Activated naive CD4-positive, alpha-beta T cell treated with anti-CD3 and anti-CD28 coated beads for 36 hours (primary cell): Measurements from ENCODE around the gene TPBGL. TPM values are rescaled to one million over a fixed set of nuclear protein-coding genes. Genes with fewer than 3 reads are reported as not detected.
A peak's percentile ranks its signal among the peaks of the same experiment; 100 is the strongest.

Source experiments
- CTCF ChIA-PET: fragments of 350-600 bp; sonication (Branson Sonifier 250); formaldehyde crosslinking; loops from one replicate; lab custom pipeline; 2021; ENCODE audit warnings: antibody characterized with exemption; lab: Charles Lee
- DNase-seq: peaks from one replicate; pipeline ENCODE4 v3.0.0-alpha.2; 2020
- H3K27ac Mint-ChIP-seq: one replicate; pipeline ENCODE4 v1.8.0; 2021; ENCODE audit warnings: mild to moderate bottlenecking, mixed read lengths
- H3K27me3 Mint-ChIP-seq: one replicate; pipeline ENCODE4 v1.8.0; 2021; ENCODE audit warnings: low read depth, mixed read lengths
- H3K36me3 Mint-ChIP-seq: one replicate; pipeline ENCODE4 v1.8.0; 2021; ENCODE audit warnings: low read depth, mixed read lengths
- H3K4me1 Mint-ChIP-seq: one replicate; pipeline ENCODE4 v1.8.0; 2021; ENCODE audit warnings: low read depth, mixed read lengths
- H3K4me3 Mint-ChIP-seq: one replicate; pipeline ENCODE4 v1.8.0; 2021; ENCODE audit warnings: mild to moderate bottlenecking, moderate library complexity, mixed read lengths
- H3K9me3 Mint-ChIP-seq: one replicate; pipeline ENCODE4 v1.8.0; 2021; ENCODE audit warnings: mixed read lengths
- intact Hi-C: fragments of 100-400 bp; cut with micrococcal nuclease; formaldehyde crosslinking; loops from one replicate; pipeline ENCODE4 v1.15.1; 2023
- total RNA-seq, 2 experiments: library from RNA; stranded (reverse); gene quantifications; one replicate each; pipeline ENCODE4 v1.2.3, GENCODE V29; 2021

Gene TPBGL
- total RNA-seq, 2 experiments from 2014 or later, result not detected

DNA sequence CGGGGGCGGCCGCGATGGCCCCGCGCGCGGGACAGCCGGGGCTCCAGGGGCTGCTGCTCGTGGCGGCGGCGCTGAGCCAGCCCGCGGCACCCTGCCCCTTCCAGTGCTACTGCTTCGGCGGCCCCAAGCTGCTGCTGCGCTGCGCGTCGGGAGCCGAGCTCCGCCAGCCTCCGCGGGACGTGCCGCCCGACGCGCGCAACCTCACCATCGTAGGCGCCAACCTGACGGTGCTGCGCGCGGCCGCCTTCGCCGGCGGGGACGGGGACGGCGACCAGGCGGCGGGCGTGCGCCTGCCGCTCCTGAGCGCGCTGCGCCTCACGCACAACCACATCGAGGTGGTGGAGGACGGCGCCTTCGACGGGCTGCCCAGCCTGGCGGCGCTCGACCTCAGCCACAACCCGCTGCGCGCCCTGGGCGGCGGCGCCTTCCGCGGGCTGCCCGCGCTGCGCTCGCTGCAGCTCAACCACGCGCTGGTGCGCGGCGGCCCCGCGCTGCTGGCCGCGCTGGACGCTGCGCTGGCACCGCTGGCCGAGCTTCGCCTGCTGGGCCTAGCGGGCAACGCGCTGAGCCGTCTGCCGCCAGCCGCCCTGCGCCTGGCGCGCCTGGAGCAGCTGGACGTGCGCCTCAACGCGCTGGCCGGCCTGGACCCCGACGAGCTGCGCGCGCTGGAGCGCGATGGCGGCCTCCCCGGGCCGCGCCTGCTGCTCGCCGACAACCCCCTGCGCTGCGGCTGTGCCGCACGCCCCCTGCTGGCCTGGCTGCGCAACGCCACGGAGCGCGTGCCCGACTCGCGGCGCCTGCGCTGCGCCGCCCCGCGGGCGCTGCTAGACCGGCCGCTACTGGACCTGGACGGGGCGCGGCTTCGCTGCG is 697 bp downstream of the TPBGL start:
- H3K27ac Mint-ChIP-seq, result no peak overlapping the region
- H3K9me3 Mint-ChIP-seq, result no peaks in the 10 kb centered on the region
- H3K4me3 Mint-ChIP-seq, result peak overlapping the region; percentile 63
- peak; percentile 86 for DNase-seq
- CTCF ChIA-PET, result interaction anchor here (0.7 to 17.6 kb wide), 33 partner anchors 8 to 461 kb away, joined by 3 to 445 read pairs (median 4); no protein-coding TSS in a partner anchor
- H3K27me3 Mint-ChIP-seq, result peaks cover 33% of the 10 kb centered on the region
- intact Hi-C loops, result loop anchor here (1.0 to 2.0 kb wide), 2 partner anchors 98 to 312 kb away; no protein-coding TSS in a partner anchor
- H3K4me1 Mint-ChIP-seq, result peaks cover 10% of the 10 kb centered on the region
- no peaks in the 10 kb centered on the region for H3K36me3 Mint-ChIP-seq

DNA sequence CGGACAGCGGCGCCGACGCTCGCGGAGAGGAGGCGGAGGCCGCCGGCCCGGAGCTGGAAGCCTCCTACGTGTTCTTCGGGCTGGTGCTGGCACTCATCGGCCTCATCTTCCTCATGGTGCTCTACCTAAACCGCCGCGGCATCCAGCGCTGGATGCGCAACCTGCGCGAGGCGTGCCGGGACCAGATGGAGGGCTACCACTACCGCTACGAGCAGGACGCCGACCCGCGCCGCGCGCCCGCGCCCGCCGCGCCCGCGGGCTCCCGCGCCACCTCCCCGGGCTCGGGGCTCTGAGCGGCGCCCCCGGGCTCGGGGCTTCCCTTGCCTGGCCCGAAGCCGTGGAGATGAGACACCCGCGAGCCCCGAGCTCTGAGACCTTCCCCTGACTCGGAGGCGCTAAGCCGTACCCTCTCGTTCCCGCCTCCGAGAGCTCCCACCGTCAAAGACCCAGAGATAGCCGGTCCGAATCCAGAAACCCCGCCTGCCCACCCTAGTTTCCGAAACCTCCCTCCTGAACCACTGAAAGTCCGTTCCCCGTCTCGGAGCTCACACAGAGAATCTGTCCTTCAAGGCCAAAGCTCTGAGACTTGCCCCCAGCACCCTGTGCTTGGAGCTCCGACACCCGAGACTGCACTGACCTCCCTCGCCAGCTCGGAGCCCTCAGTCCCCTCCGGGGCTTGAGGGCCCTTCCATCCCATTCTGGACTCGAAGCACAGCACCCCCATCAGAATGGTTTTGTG is 1.5 kb downstream of the TPBGL start:
- Mint-ChIP-seq H3K27me3 (peaks cover 33% of the 10 kb centered on the region), H3K4me1 (peaks cover 10% of the 10 kb centered on the region), H3K36me3 (no peaks in the 10 kb centered on the region), H3K9me3 (no peaks in the 10 kb centered on the region), H3K4me3 (peak overlapping the region; percentile 69), H3K27ac (no peak overlapping the region)
- DNase-seq, result no peak
- CTCF ChIA-PET, result interaction anchor here (0.8 to 17.6 kb wide), 25 partner anchors 8 to 462 kb away, joined by 3 to 445 read pairs (median 4); no protein-coding TSS in a partner anchor
- intact Hi-C loops, result loop anchor here (1.0 to 2.0 kb wide), 2 partner anchors 99 to 313 kb away; no protein-coding TSS in a partner anchor

DNA sequence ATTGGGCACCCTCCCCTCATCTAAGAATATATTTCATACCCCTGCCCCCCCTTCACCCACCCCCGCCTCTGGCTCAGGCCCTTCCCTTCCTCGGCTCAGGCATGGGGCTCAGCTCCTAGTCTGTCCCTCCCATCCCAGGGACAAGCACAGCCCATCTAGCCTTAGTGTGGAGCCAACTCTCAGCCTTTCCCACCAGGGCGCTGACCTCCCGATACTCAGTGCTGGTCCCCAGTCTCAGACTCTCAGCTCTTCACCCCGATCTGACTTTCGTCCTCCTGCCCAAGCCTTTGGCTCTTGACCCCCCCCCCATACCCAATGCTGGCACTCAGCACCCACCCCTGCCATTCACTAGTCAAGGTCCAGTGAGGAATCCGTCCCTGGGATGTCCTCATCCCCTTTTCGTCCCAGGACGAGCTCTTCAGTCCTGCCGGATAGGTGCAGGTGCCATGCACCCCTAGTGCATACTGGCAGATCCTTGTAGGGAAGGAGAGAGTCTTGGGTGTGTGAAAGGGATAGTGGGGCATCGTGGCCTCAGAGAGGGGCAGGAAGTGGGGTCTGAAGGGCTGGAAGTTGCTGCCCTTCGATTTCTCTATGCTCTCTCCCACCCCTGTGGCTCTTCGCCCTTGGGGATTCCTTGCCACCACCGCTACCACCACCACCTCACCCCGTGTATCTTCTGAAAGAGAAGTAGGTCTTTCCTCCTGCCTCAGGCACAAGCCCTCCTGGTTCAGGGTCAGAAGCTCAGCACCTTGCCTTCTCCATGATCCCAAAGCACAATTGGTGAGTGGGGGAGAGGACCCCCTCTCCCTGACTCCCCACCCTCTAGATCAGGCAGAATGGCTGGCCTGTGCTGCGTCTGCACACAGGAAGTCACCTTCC is 2.4 kb downstream of the TPBGL start:
- CTCF ChIA-PET, result interaction anchor here (0.7 to 17.6 kb wide), 16 partner anchors 7 to 293 kb away, joined by 3 to 445 read pairs (median 6); no protein-coding TSS in a partner anchor
- no peaks in the 10 kb centered on the region for H3K9me3 Mint-ChIP-seq
- H3K27me3 Mint-ChIP-seq, result peaks cover 33% of the 10 kb centered on the region
- H3K4me1 Mint-ChIP-seq, result peaks cover 10% of the 10 kb centered on the region
- H3K27ac Mint-ChIP-seq, result no peak overlapping the region
- intact Hi-C loops, result no loop called here
- peak overlapping the region; percentile 69 for H3K4me3 Mint-ChIP-seq
- no peaks in the 10 kb centered on the region for H3K36me3 Mint-ChIP-seq
- no peak for DNase-seq

DNA sequence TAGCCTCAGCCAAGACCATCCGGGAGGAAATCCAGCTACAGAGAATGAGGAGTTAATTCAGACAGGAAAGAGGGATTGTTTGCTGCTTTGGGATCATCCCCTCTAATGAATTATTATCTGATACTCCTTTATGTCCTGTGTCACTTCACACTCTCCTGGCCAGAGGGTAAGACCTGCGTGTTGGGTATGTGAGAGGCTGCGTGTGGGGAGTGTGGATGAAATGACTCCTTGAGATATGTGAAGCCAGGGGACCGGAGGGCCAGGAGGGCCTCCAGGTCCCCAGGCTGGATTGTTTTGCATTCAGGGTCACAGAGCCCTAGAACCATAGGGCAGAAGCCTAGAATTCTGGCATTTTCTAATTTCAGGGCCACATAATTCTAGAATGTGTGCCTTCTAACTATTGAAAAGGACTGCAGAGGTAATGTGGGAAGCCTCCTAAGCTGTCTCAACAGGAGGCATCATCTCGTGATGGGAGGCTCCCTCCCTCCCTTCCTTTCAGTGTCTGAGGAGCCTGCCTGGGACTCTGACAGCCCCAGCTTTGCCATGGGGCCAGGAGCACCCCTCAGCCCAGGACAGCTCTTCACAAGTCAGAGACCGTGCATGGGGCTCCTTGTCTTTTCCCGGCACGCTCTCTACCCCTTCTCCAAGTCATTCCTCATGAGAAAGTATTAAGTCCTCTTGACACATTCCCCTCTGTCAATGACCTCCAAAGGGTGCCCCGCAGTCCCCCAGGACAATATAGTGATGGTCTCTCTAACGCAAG is 3.7 kb downstream of the TPBGL start:
- intact Hi-C loops, result no loop called here
- H3K4me3 Mint-ChIP-seq, result no peak overlapping the region

DNA sequence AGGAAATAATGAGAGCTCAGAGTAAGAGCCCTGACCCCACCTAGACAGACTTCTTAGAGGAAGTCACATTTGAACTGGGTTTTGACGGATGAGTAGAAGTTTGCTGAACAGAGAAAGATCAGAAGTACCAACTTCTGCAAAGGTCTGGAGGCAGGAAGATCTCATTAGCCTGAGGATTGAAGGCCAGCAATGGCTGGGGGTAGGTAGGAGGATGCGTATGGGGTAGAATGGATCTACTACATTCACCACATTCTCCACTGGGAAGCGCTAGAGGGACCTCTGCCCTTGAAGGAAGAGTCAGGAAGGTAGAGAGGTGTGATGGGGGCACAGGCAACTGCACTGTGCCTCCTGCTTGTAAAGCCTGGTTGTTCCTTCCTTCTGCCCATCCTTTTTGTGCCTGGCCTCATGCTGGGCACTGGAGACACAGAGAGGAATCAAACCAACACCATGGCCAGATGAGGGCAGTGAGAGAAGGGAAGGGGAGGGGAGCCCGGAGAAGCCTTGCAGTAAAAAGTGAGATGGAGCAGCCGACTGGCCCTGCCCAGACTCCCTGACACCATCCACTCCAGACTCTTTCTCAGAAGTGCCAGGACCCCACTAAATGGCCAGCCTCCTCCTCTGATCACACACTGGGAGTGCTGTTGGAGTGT is 4.9 kb downstream of the TPBGL start:
- H3K27ac Mint-ChIP-seq, result no peak overlapping the region
- no peak for DNase-seq
- peaks cover 4% of the 10 kb centered on the region for H3K4me1 Mint-ChIP-seq
- CTCF ChIA-PET, result interaction anchor here (1.0 to 17.6 kb wide), 8 partner anchors 10 to 313 kb away, joined by 3 to 445 read pairs (median 4); no protein-coding TSS in a partner anchor
- no peaks in the 10 kb centered on the region for H3K36me3 Mint-ChIP-seq
- no peak overlapping the region for H3K4me3 Mint-ChIP-seq
- H3K9me3 Mint-ChIP-seq, result no peaks in the 10 kb centered on the region
- intact Hi-C loops, result no loop called here
- H3K27me3 Mint-ChIP-seq, result peaks cover 17% of the 10 kb centered on the region

More for the DNA sequence above, 3.7 kb downstream of the TPBGL start:
- H3K9me3 Mint-ChIP-seq, result no peaks in the 10 kb centered on the region
- CTCF ChIA-PET, result interaction anchor here (0.9 to 17.6 kb wide), 12 partner anchors 11 to 312 kb away, joined by 3 to 445 read pairs (median 3); no protein-coding TSS in a partner anchor
- H3K36me3 Mint-ChIP-seq, result no peaks in the 10 kb centered on the region
- peaks cover 28% of the 10 kb centered on the region for H3K27me3 Mint-ChIP-seq
- H3K27ac Mint-ChIP-seq, result no peak overlapping the region
- peaks cover 10% of the 10 kb centered on the region for H3K4me1 Mint-ChIP-seq
- no peak for DNase-seq

DNA sequence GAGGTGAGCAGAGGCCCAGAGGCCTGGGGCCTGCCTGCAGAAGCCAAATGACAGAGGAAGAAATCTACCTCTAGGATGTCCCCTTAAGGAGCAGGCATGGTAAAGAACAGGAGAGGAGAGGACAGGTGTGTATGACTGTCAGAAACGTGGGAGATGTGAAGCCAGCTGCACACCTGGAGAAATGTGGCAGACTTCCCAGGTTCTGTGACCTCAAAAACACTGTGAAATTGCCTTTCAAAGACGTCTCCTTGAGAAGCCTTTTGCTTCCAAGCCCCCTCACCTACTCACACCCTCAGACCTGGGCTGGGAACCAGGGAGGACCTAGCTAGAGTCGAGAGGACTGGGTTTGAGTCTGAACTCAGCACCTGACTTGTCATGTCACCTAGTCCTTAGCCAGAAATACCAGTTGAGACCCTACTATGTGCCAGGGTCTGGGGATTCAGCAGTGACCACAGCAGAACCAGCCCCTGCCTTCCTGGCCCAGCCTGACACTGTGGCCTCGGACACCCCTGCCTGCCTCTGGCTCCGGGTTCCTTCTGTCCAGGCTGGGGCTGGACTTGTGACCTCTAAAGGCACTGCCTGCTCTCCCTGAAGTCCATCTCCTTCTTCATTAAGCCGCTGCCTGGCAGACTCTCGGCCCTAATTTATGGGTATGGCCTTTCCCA is 5.6 kb downstream of the TPBGL start:
- Mint-ChIP-seq H3K4me3 (no peak overlapping the region), H3K27ac (no peak overlapping the region), H3K9me3 (no peaks in the 10 kb centered on the region), H3K27me3 (peaks cover 17% of the 10 kb centered on the region), H3K4me1 (peaks cover 4% of the 10 kb centered on the region), H3K36me3 (no peaks in the 10 kb centered on the region)
- DNase-seq, result no peak
- CTCF ChIA-PET, result interaction anchor here (1.0 to 17.6 kb wide), 3 partner anchors 32 to 104 kb away, joined by 3 to 445 read pairs (median 5); no protein-coding TSS in a partner anchor
- intact Hi-C loops, result no loop called here

DNA sequence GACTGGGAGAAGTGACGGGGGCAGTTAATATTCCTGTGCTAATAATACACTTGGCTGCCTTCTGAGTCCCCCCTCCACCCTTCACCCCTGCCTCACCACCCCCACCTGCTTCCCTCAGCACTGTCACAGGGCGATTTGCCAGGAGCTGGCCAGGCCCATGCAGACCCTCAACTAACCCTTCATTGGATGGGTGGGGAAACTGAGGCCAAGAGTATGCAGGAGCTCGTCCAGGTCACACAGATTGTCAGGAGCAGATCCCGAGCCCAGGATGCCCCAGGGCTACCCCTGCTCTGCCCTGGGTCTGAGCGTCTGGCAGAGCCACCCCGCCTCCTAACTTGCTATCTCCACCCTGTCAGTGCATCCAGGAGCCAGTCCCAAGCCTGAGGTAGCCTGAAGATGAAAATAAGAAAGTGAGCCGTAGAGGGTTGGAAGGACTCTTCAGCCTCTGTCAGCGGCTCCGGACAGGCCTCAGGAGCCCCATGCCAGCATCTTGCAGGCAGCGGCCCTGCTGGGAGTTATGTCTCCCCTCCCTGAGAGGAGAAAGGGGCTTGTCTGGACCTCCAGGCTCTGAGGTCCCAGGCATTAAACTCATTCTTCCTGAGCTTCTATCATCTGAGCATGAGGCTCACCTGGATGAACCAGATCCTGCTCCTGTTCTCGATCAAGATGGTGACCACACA is 6.2 kb downstream of the TPBGL start:
- Mint-ChIP-seq H3K4me1 (peaks cover 4% of the 10 kb centered on the region), H3K9me3 (no peaks in the 10 kb centered on the region), H3K36me3 (no peaks in the 10 kb centered on the region), H3K27ac (no peak overlapping the region), H3K27me3 (peaks cover 17% of the 10 kb centered on the region), H3K4me3 (no peak overlapping the region)
- CTCF ChIA-PET, result interaction anchor here (1.0 to 17.6 kb wide), 5 partner anchors 11 to 105 kb away, joined by 3 to 445 read pairs (median 17); no protein-coding TSS in a partner anchor
- intact Hi-C loops, result no loop called here
- no peak for DNase-seq

DNA sequence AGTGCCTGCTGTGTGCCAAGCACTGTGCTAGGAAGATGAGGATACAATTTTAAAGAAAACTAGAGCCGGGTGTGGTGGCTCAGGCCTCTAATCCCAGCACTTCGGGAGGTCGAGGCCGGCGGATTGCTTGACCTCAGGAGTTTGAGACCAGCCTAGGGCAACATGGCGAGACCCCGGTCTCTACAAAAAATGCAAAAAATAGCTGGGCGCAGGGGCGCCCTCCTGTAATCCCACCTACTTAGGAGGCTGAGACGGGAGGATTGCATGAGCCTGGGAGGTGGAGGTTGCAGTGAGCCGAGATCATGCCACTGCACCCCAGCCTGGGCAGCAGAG is 8.3 kb downstream of the TPBGL start:
- Mint-ChIP-seq H3K27me3 (peaks cover 3% of the 10 kb centered on the region), H3K9me3 (no peaks in the 10 kb centered on the region), H3K4me1 (no peaks in the 10 kb centered on the region), H3K27ac (no peak overlapping the region), H3K4me3 (no peak overlapping the region), H3K36me3 (no peaks in the 10 kb centered on the region)
- intact Hi-C loops, result loop anchor here (1.0 to 2.0 kb wide), 5 partner anchors 44 to 320 kb away; partner anchors contain the start of genes SPCS2 and XRRA1
- CTCF ChIA-PET, result interaction anchor here (0.8 to 17.6 kb wide), 29 partner anchors 9 to 323 kb away, joined by 3 to 445 read pairs (median 5); partner anchors contain the start of genes SPCS2, TPBGL and XRRA1
- DNase-seq, result no peak

DNA sequence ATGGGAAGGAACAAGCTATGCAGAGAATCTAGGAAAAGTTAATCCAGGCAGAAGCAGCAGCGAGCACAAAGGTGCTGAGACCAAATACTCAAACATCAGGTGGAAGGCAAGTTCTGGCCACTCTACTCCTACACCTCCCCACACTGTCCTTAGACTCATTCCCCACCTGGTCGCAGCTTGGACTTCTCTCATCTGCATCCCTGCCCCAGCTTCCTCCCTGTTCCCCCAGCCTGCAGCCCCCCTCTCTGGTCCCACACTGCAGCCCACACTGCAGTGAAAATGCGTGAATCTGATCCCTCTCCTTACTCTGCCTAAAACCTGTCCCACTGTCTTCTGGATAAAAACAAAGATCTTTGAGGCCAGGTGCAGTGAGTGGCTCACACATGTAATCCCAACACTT is 9.1 kb downstream of the TPBGL start:
- H3K4me3 Mint-ChIP-seq, result no peak overlapping the region
- H3K9me3 Mint-ChIP-seq, result no peaks in the 10 kb centered on the region
- H3K27me3 Mint-ChIP-seq, result no peaks in the 10 kb centered on the region
- CTCF ChIA-PET, result interaction anchor here (0.7 to 17.6 kb wide), 16 partner anchors 10 to 323 kb away, joined by 3 to 445 read pairs (median 9); partner anchors contain the start of gene TPBGL
- H3K27ac Mint-ChIP-seq, result no peak overlapping the region
- H3K36me3 Mint-ChIP-seq, result no peaks in the 10 kb centered on the region
- intact Hi-C loops, result loop anchor here (2.0 kb wide), 1 partner anchor 301 kb away; the partner anchor contains the start of genes SPCS2 and XRRA1
- no peak for DNase-seq
- no peaks in the 10 kb centered on the region for H3K4me1 Mint-ChIP-seq
